ENCODE data around the gene PPP4R4. TPM values are rescaled to one million over a fixed set of nuclear protein-coding genes. Genes with fewer than 3 reads are reported as not detected.

The PPP4R4 gene
- total RNA-seq, 1 experiment from 2014 or later, result 5.5 TPM

- no peak for TF ChIP-seq ELF1 (IDR thresholded peaks at IDR 0.05; ENCODE audit: borderline replicate concordance, low read depth)
- no peak for TF ChIP-seq SP1 (IDR thresholded peaks at IDR 0.05; ENCODE audit: low read depth)
- no peak for TF ChIP-seq EGR1 (IDR thresholded peaks at IDR 0.05; ENCODE audit: low read depth)
- no peak for TF ChIP-seq RAD21 (IDR thresholded peaks at IDR 0.05; ENCODE audit: low read depth)
- no peak for TF ChIP-seq SRF (IDR thresholded peaks at IDR 0.05; ENCODE audit: low read depth)
Observed at GRCh38 chr14:94193776-94194175, 19.7 kb downstream of the PPP4R4 start (continued).

- Histone ChIP-seq H3K79me2 (ENCODE audit: insufficient read depth, low read length) (no peaks in the 10 kb centered on the region), H2AFZ (ENCODE audit: low read depth, low read length, poor library complexity, severe bottlenecking) (no peak overlapping the region), H3K27ac (ENCODE audit: low read depth, low read length) (no peak overlapping the region), H3K4me1 (ENCODE audit: control insufficient read depth in 1 of 2, insufficient read depth in 2 of 2, low read length in 2 of 2) (no peaks in the 10 kb centered on the region), H3K4me3 (replicated peaks in 1 of 2; ENCODE audit: low read depth in 1 of 2, low read length in 2 of 2) (no peak overlapping the region), H3K9me3 (ENCODE audit: control insufficient read depth in 1 of 2, insufficient read depth in 1 of 2, low read depth in 1 of 2, low read length in 2 of 2) (no peaks in the 10 kb centered on the region), H3K27me3 (ENCODE audit: insufficient read depth, low read length) (no peaks in the 10 kb centered on the region), H3K9me2 (ENCODE audit: insufficient read depth) (no peaks in the 10 kb centered on the region), H3K36me3 (ENCODE audit: control insufficient read depth in 1 of 2, insufficient read depth in 2 of 2, low read length in 2 of 2) (no peaks in the 10 kb centered on the region), H3K9ac (ENCODE audit: low read length) (no peak overlapping the region), H4K20me1 (ENCODE audit: insufficient read depth) (no peaks in the 10 kb centered on the region), H3K4me2 (ENCODE audit: low read length) (no peak overlapping the region)
- TF ChIP-seq REST (IDR thresholded peaks at IDR 0.05; ENCODE audit: low read depth) (no peak), ELF1 (IDR thresholded peaks at IDR 0.05; ENCODE audit: borderline replicate concordance, low read depth) (no peak), ZBTB33 (IDR thresholded peaks at IDR 0.05; ENCODE audit: extremely low read depth, insufficient replicate concordance, low read length) (no peak), CEBPB (IDR thresholded peaks at IDR 0.05; ENCODE audit: low read depth) (no peak), CBX3 (IDR thresholded peaks at IDR 0.05; ENCODE audit: low read depth) (no peak), JUND (IDR thresholded peaks at IDR 0.05) (no peak), FOSL1 (IDR thresholded peaks at IDR 0.05; ENCODE audit: low read depth) (no peak)
- POLR2A ChIA-PET, result no interaction called here
- intact Hi-C loops (cut with micrococcal nuclease), result no loop called here
- DNase-seq (ENCODE audit: low read depth, low spot score), result no peak
- RAD21 ChIA-PET (ENCODE audit: low non-redundant PET in 1 of 2, low total read pairs in 2 of 2, uncharacterized antibody in 2 of 2, unreplicated experiment in 2 of 2), result no interaction called here
- CTCF ChIA-PET, result no interaction called here
- no TSS peak for BruUV-seq (replicated peaks)
- ATAC-seq, result no peak
Observed at GRCh38 chr14:94196057-94196456, 21.9 kb downstream of the PPP4R4 start.
